Measurements from ENCODE around the gene PTPRJ. TPM values are rescaled to one million over a fixed set of nuclear protein-coding genes. Genes with fewer than 3 reads are reported as not detected.
"Not testable (repeated sequence)": the region's sequence is repeated elsewhere in the genome, so short reads cannot be mapped to it uniquely, and the experiment has no call there.

PTPRJ gene
- total RNA-seq, 1 experiment from 2014 or later: 11.9 TPM

- no peak for DNase-seq (ENCODE audit: low read depth)
Observed at GRCh38 chr11:48108231-48109045, 128.1 kb downstream of the PTPRJ start.

DNA sequence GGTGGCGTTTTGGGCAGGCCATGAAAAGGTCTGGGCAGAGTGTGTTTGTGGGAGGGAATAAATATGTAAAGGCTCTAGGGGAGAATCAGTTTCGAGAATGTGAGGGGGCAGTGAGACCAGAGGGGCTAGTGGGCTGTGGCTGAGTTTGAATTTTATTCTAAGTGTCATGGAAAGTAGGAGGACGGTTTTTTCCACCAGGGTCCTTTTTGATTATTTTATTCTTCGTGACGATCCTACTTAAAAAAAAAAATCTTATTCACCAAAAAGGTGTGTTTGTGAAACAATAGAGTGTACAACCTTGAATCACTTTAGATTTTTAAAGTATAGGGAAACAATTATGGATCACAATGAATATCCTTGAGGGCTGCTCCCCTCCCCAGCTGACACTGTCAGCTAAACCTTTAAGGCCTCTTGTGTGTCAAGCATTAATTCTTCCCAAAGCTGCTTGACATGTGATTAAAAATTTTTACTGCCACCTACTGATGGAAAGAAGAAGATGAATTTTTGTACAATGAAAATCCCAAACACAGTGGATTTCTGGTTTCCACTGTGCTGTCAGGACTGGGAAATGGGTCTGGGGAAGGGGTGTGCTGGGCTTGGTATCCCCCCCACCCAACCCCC lies 128.8 kb downstream of the PTPRJ start:
- peak; percentile 69 for DNase-seq (ENCODE audit: low read depth)

GRCh38 chr11:48110509-48110766 lies 130.1 kb downstream of the PTPRJ start:
- DNase-seq (ENCODE audit: low read depth): no peak

- DNase-seq (ENCODE audit: low read depth): no peak
Observed at GRCh38 chr11:48111891-48112290, 131.5 kb downstream of the PTPRJ start.

- no peak for DNase-seq (ENCODE audit: low read depth)
Observed at GRCh38 chr11:48114740-48115139, 134.4 kb downstream of the PTPRJ start.

- peak; percentile 31 for DNase-seq (ENCODE audit: low read depth)
Observed at GRCh38 chr11:48116437-48117228, 136.3 kb downstream of the PTPRJ start.

- DNase-seq (ENCODE audit: low read depth): no peak
Observed at GRCh38 chr11:48122246-48122645, 141.9 kb downstream of the PTPRJ start.

DNA sequence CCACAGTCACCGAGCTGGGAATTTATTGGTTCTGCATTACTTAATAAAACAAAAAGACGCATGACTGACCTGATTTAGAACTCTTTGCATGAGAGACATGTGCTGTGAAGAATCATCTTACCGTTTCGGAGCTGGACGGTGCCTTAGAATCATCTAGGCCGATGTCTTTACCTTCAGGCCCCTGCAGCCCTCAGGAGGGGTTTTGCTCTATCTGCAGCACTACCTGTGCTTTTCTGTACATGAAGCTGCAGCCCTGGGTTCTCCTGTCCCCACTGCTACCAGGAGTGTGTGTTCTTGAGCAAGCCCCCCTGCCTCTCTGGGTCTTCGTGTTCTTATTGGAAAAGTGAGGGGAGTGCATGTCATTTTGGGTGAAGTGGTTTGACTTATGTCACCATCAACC lies 142.3 kb downstream of the PTPRJ start:
- no peak for DNase-seq (ENCODE audit: low read depth)

- DNase-seq (ENCODE audit: low read depth): no peak
Observed at GRCh38 chr11:48123254-48123875, 143.0 kb downstream of the PTPRJ start.

GRCh38 chr11:48123934-48124755 lies 143.8 kb downstream of the PTPRJ start:
- DNase-seq (ENCODE audit: low read depth): no peak

DNA sequence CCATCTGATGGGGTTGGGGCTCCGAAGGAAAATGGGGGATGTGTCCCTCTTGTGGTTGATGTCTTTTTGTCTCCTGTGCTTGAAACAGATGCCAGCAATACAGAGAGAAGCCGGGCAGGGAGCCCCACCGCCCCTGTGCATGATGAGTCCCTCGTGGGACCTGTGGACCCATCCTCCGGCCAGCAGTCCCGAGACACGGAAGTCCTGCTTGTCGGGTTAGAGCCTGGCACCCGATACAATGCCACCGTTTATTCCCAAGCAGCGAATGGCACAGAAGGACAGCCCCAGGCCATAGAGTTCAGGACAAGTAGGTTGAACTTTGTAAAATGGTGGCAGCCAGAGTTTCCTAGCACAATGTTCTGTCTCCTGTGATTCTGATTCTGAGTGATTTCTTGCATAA lies 144.5 kb downstream of the PTPRJ start:
- DNase-seq (ENCODE audit: low read depth): no peak

DNA sequence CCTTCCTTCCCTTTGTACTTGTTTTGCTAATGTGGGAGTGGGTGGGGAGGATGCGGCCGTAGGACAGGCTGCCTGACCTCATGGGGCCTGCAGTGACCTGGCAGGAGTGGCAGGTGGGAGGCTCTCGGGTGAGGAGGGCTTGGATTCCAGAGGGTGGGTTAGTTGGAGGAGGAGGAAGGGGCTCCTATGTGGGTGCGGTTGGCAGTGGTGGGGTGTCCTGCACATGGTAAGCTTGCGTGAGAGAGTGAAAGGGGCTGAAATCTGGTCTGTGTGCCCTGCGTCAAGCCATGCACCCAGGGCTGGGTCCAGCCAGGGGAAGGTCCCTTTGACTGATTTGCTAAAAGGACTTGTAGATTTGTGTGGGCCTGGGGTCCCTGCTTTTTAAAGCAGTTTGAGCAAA lies 145.5 kb downstream of the PTPRJ start:
- DNase-seq (ENCODE audit: low read depth): no peak

DNA sequence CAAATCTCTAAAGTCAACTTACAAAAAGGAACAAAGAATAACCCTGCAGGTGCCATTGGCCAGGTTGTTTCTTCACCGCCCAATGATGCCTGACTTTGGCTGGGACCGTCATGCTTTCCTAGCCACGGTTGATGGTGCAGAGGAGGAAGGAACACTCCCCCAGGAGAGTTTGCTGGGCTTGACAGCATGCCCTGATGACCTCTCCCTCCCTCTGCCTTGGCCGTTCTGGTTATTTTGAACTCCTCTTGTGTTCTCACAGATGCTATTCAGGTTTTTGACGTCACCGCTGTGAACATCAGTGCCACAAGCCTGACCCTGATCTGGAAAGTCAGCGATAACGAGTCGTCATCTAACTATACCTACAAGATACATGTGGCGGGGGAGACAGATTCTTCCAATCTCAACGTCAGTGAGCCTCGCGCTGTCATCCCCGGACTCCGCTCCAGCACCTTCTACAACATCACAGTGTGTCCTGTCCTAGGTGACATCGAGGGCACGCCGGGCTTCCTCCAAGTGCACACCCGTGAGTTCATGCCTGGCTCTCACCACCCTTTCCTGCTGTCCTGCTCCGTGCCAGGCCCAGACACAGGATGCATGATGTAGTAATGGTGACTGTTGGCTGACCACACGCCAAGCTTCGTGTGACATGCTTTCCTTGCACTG lies 147.3 kb downstream of the PTPRJ start:
- DNase-seq (ENCODE audit: low read depth): no peak

- DNase-seq (ENCODE audit: low read depth): no peak
Observed at GRCh38 chr11:48129697-48130395, 149.5 kb downstream of the PTPRJ start.

DNA sequence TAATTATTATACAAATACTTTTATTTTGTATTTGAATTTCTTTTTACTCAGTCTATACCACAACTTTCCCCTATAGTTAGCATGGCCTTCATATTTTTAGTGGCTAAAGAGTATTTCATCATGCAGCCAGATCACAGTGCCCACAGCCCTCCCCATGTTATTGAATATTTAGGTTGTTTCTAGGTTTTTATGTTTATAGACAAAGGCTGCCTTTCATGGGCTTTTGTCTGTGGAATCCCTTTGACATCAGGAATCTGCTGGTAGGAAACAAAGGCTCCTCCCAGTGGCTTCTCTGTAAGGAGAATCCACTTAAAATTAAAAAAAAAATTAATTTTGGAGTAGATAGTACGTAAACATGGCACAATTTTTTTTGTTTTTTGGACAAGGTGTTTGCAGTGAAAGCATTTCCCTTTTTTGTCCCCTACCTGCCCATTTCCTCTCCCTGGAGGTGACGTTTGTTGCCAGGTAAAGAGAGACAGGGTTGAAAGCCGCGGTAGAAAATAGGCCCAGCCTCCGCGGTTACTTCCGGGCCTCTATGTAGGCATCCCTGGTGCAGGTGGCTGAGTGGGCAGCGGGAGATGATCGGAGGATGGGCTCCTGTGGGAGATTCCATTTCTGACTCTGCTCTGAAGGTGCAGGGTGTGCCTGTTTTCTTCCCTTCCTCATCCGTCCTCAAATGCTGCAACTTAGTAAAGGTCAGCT lies 154.0 kb downstream of the PTPRJ start:
- DNase-seq (ENCODE audit: low read depth): no peak

DNA sequence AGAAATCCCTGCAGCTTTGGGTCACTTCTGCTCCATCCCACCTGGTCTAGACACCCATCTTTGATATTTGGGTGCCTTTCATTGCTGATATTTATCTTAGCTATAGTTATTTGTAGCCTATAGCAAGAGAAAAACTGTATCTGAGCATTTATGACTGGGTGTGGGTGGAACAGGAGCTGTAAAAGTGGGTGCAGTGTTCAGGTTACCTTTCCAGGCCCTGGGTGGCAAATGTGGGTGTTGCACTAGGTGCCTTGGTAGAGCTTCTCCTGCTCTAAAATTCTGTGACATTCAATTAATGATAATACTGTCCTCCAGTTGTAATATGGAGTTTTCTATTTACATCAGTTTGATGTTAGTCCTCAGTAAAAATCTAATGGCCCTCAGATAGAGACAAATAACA lies 157.9 kb downstream of the PTPRJ start:
- no peak for DNase-seq (ENCODE audit: low read depth)

DNA sequence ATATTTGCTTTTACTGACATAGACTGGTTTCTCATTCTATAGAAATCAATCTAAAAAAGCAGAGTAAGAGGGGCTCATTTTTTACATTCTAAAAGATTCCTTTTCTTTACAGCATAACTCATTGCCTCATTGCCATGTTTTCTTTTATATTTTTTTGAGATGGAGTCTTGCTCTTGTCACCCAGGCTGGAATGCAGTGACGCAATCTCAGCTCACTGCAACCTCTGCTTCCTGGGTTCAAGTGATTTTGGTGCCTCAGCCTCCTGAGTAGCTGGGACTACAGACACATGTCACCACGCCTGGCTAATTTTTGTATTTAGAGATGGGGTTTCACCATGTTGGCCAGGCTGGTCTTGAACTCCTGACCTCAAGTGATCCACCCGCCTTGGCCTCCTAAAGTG lies 159.5 kb downstream of the PTPRJ start:
- DNase-seq (ENCODE audit: low read depth): not testable (repeated sequence)

GRCh38 chr11:48141475-48142122 lies 161.2 kb downstream of the PTPRJ start:
- peak; percentile 23 for DNase-seq (ENCODE audit: low read depth)

DNA sequence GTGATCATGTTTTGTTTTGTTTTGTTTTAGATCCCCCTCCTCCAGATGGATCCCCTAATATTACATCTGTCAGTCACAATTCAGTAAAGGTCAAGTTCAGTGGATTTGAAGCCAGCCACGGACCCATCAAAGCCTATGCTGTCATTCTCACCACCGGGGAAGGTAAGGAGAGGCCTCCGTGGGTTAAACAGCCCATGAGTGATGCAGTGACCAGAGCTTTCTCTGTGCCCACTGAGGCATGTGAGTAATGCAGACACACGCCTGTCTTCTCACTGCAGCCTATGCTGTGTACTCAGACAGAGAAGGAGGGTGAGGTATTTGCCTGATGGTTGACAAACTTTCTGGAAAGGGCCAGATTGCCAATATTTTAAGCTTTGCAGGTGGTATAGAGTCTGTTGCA lies 162.5 kb downstream of the PTPRJ start:
- DNase-seq (ENCODE audit: low read depth): no peak

Measured in HT1080 (cell line).